Fibroblast of skin of scalp (primary cell): Measurements from ENCODE around the gene TLL2.

Experiments used
- DNase-seq: peaks from one replicate; pipeline ENCODE4 v3.0.0-alpha.2; 2013

Gene TLL2

GRCh38 chr10:96462606-96463151 is 51.0 kb downstream of the TLL2 start:
- no peak for DNase-seq

GRCh38 chr10:96460316-96460715 is 53.4 kb downstream of the TLL2 start:
- no peak for DNase-seq

GRCh38 chr10:96457341-96457740 is 56.4 kb downstream of the TLL2 start:
- no peak for DNase-seq

GRCh38 chr10:96456296-96456840 is 57.4 kb downstream of the TLL2 start:
- no peak for DNase-seq

- DNase-seq = no peak
These were observed 59.7 kb downstream of the TLL2 start for GRCh38 chr10:96453856-96454583.

GRCh38 chr10:96452494-96453153 is 61.1 kb downstream of the TLL2 start:
- no peak for DNase-seq

- no peak for DNase-seq
These were observed 63.1 kb downstream of the TLL2 start for GRCh38 chr10:96450529-96451207.

- no peak for DNase-seq
These were observed 65.2 kb downstream of the TLL2 start for GRCh38 chr10:96448558-96448957.

GRCh38 chr10:96448021-96448457 is 65.7 kb downstream of the TLL2 start:
- no peak for DNase-seq

- DNase-seq = no peak
These were observed 66.6 kb downstream of the TLL2 start for GRCh38 chr10:96446966-96447596.

- DNase-seq = no peak
These were observed 71.6 kb downstream of the TLL2 start for GRCh38 chr10:96441987-96442643.

- no peak for DNase-seq
These were observed 72.3 kb downstream of the TLL2 start for GRCh38 chr10:96441322-96441885.

GRCh38 chr10:96440361-96441292 is 73.1 kb downstream of the TLL2 start:
- no peak for DNase-seq

- no peak for DNase-seq
These were observed 74.0 kb downstream of the TLL2 start for GRCh38 chr10:96439725-96440124.

- no peak for DNase-seq
These were observed 77.7 kb downstream of the TLL2 start for GRCh38 chr10:96436035-96436434.

GRCh38 chr10:96431211-96431970 is 82.3 kb downstream of the TLL2 start:
- DNase-seq = no peak

GRCh38 chr10:96427291-96427690 is 86.4 kb downstream of the TLL2 start:
- no peak for DNase-seq

GRCh38 chr10:96422525-96422924 is 91.2 kb downstream of the TLL2 start:
- DNase-seq = no peak

GRCh38 chr10:96421995-96422394 is 91.7 kb downstream of the TLL2 start:
- no peak for DNase-seq
